22Rv1 (cell line): ENCODE results near the gene USP5.

Source experiments
- CTCF ChIP-seq: fragments of 450-650 bp; IDR thresholded peaks from 2 replicates; pipeline ENCODE4 v1.5.1; 2017; ENCODE audit warnings: mild to moderate bottlenecking
- ZFX ChIP-seq: fragments of 450-650 bp; IDR thresholded peaks from 2 replicates; pipeline ENCODE4 v1.6.1; 2017; ENCODE audit warnings: antibody characterized with exemption, borderline replicate concordance

GRCh38 chr12:6819106-6820030 lies 32.6 kb upstream of the USP5 start:
- TF ChIP-seq CTCF (no peak), ZFX (no peak)
